Neural cell (in vitro differentiated cells): ENCODE results near the gene SPTLC2.

ENCODE experiments used
- EP300 ChIP-seq: fragments of 450-650 bp; conservative IDR thresholded peaks from 2 replicates; pipeline ENCODE4 v1.6.1; 2014; ENCODE audit warnings: antibody characterized with exemption, mild to moderate bottlenecking, moderate library complexity; ENCODE audit not compliant: poor library complexity, severe bottlenecking
- POLR2AphosphoS5 ChIP-seq: IDR thresholded peaks from 2 replicates; pipeline ENCODE4 v1.6.1; 2012
- SMC3 ChIP-seq: fragments of 450-650 bp; conservative IDR thresholded peaks from 2 replicates; pipeline ENCODE4 v1.6.1; 2014; ENCODE audit warnings: antibody characterized with exemption, mild to moderate bottlenecking, moderate library complexity; ENCODE audit not compliant: poor library complexity

GRCh38 chr14:77457522-77458248 lies 158.8 kb downstream of the SPTLC2 start, which contains the start of the genes AHSA1 and VIPAS39:
- TF ChIP-seq EP300 (peak; percentile 9), SMC3 (peak; percentile 26), POLR2AphosphoS5 (peak; percentile 93)
